IMR-90 (cell line): ENCODE results near the gene TBX10. TPM values are rescaled to one million over a fixed set of nuclear protein-coding genes. Genes with fewer than 3 reads are reported as not detected.

Experiments
- ATAC-seq: fragments of 200-7000 bp; cut with Tn5 transposase; 2 replicates; pipeline ENCODE4 v1.9.1; 2020; ENCODE audit warnings: low read depth, mild to moderate bottlenecking, moderate library complexity
- BruUV-seq: library from RNA; stranded (reverse); fragments of 400-500 nt; replicated peaks from 2 replicates; lab custom pipeline; 2021; lab: Mats Ljungman, UMichigan
- CTCF ChIA-PET: fragments of 300-600 bp; formaldehyde crosslinking; extraction: SDS; loops from one replicate; lab custom pipeline; 2021; ENCODE audit warnings: antibody characterized with exemption; lab: Yijun Ruan, JAX
- POLR2A ChIA-PET: fragments of 300-600 bp; sonication (Branson Sonifier 250); formaldehyde crosslinking; loops from one replicate; lab custom pipeline; 2022; ENCODE audit warnings: antibody characterized with exemption; ENCODE audit not compliant: unreplicated experiment; lab: Charles Lee
- DNase-seq: peaks from one replicate; pipeline ENCODE4 v3.0.0; 2013
- H2AFZ ChIP-seq: replicated peaks from 2 replicates; pipeline ENCODE3; 2013; ENCODE audit warnings: low read length, mild to moderate bottlenecking; ENCODE audit not compliant: poor library complexity
- H2AK5ac ChIP-seq: 2 replicates; pipeline ENCODE4 v1.6.1; 2013; ENCODE audit warnings: low read depth, low read length, inconsistent platforms
- H2AK9ac ChIP-seq: replicated peaks from 2 replicates; pipeline ENCODE3; 2013; ENCODE audit warnings: mild to moderate bottlenecking, low read depth, low read length, moderate library complexity; ENCODE audit not compliant: poor library complexity
- H2BK120ac ChIP-seq: 2 replicates; pipeline ENCODE4 v1.6.1; 2013; ENCODE audit warnings: low read depth, low read length, inconsistent platforms
- H2BK15ac ChIP-seq: 3 replicates; pipeline ENCODE4 v1.6.1; 2013; ENCODE audit warnings: low read depth, low read length, inconsistent platforms
- H2BK20ac ChIP-seq: 2 replicates; pipeline ENCODE4 v1.6.1; 2013; ENCODE audit warnings: low read depth, mild to moderate bottlenecking, inconsistent platforms, low read length, moderate library complexity
- H2BK5ac ChIP-seq: 2 replicates; pipeline ENCODE4 v1.6.1; 2013; ENCODE audit warnings: mild to moderate bottlenecking, low read depth, low read length, inconsistent platforms; ENCODE audit not compliant: poor library complexity, severe bottlenecking
- H3K14ac ChIP-seq: replicated peaks from 2 replicates; pipeline ENCODE4 v1.6.1; 2013; ENCODE audit warnings: low read depth, low read length, inconsistent platforms
- H3K18ac ChIP-seq: 2 replicates; pipeline ENCODE4 v1.6.1; 2013; ENCODE audit warnings: low read depth, low read length, control low read depth
- H3K23ac ChIP-seq: 2 replicates; pipeline ENCODE4 v1.6.1; 2013; ENCODE audit warnings: low read depth, low read length, inconsistent platforms
- H3K27ac ChIP-seq: 2 replicates; pipeline ENCODE4 v1.5.1; 2013; ENCODE audit warnings: mild to moderate bottlenecking, control low read depth, low read length; ENCODE audit not compliant: insufficient read depth
- H3K27me3 ChIP-seq: 2 replicates; pipeline ENCODE4 v1.6.1; 2013; ENCODE audit warnings: low read length; ENCODE audit not compliant: control insufficient read depth, insufficient read depth
- H3K36me3 ChIP-seq: 2 replicates; pipeline ENCODE4 v1.6.1; 2013; ENCODE audit warnings: low read length, mixed read lengths; ENCODE audit not compliant: control insufficient read depth, insufficient read depth
- H3K4ac ChIP-seq: 2 replicates; pipeline ENCODE4 v1.6.1; 2013; ENCODE audit warnings: low read depth, low read length, inconsistent platforms
- H3K4me1 ChIP-seq: 2 replicates; pipeline ENCODE4 v1.6.1; 2013; ENCODE audit warnings: low read length, mixed read lengths; ENCODE audit not compliant: control insufficient read depth, insufficient read depth
- H3K4me2 ChIP-seq: 2 replicates; pipeline ENCODE4 v1.6.1; 2013; ENCODE audit warnings: low read depth, mild to moderate bottlenecking, control low read depth, low read length, moderate library complexity
- H3K4me3 ChIP-seq: 2 replicates; pipeline ENCODE4 v1.5.1; 2013; ENCODE audit warnings: low read depth, mild to moderate bottlenecking, control low read depth, low read length, moderate library complexity; ENCODE audit not compliant: insufficient read depth
- H3K56ac ChIP-seq: 2 replicates; pipeline ENCODE4 v1.6.1; 2013; ENCODE audit warnings: low read length, inconsistent platforms; ENCODE audit not compliant: insufficient read depth; ENCODE audit errors: extremely low read depth
- H3K79me1 ChIP-seq, 2 experiments: 2 replicates each; pipeline ENCODE4 v1.6.1; 2013; ENCODE audit warnings: low read length in 2 of 2, inconsistent platforms in 1 of 2, low read depth in 1 of 2
- H3K9ac ChIP-seq: 2 replicates; pipeline ENCODE4 v1.6.1; 2013; ENCODE audit warnings: low read depth, low read length, control low read depth
- H3K9me1 ChIP-seq: 2 replicates; pipeline ENCODE4 v1.6.1; 2013; ENCODE audit warnings: low read length, inconsistent platforms; ENCODE audit not compliant: insufficient read depth
- H3K9me3 ChIP-seq: 2 replicates; pipeline ENCODE4 v1.6.1; 2013; ENCODE audit warnings: low read length; ENCODE audit not compliant: control insufficient read depth, insufficient read depth
- H4K20me1 ChIP-seq: 2 replicates; pipeline ENCODE4 v1.6.1; 2013; ENCODE audit warnings: low read length, inconsistent platforms; ENCODE audit not compliant: insufficient read depth
- H4K5ac ChIP-seq: 2 replicates; pipeline ENCODE4 v1.6.1; 2013; ENCODE audit warnings: mild to moderate bottlenecking, low read depth, low read length, control low read depth
- H4K8ac ChIP-seq, 2 experiments: 2 replicates each; pipeline ENCODE4 v1.6.1; 2013; ENCODE audit warnings: low read depth in 2 of 2, low read length in 2 of 2, control low read depth in 1 of 2, inconsistent platforms in 1 of 2
- H4K91ac ChIP-seq: 2 replicates; pipeline ENCODE4 v1.6.1; 2013; ENCODE audit warnings: low read depth, low read length, inconsistent platforms; ENCODE audit not compliant: insufficient read depth
- BHLHE40 ChIP-seq: fragments of 150-350 bp; IDR thresholded peaks from 2 replicates; pipeline ENCODE4 v1.6.1; 2016; ENCODE audit warnings: mild to moderate bottlenecking, low read depth, low read length
- MAZ ChIP-seq: IDR thresholded peaks from 2 replicates; pipeline ENCODE4 v1.6.1; 2012; ENCODE audit warnings: low read depth, mild to moderate bottlenecking, low read length, improper control_type of control experiment, moderate library complexity, borderline replicate concordance
- RCOR1 ChIP-seq: IDR thresholded peaks from 2 replicates; pipeline ENCODE4 v1.6.1; 2012; ENCODE audit warnings: mild to moderate bottlenecking, low read length, improper control_type of control experiment; ENCODE audit not compliant: insufficient replicate concordance
- WGBS, 2 experiments: methylation state at CpG; one replicate each; pipeline versions ENCODE4 v1.1.5 to v1.1.7; 2013; ENCODE audit warnings: missing lambda C conversion rate in 2 of 2; ENCODE audit not compliant: insufficient read length in 1 of 2; ENCODE audit errors: extremely low coverage in 2 of 2; 5-methylcytosine and 5-hydroxymethylcytosine counted together
- dilution Hi-C: fragments of 300-500 bp; cut with HindIII; formaldehyde crosslinking; loops from one replicate; pipeline ENCODE4 v1.14.3; 2018; ENCODE audit warnings: low sequenced_read_pairs; ENCODE audit not compliant: unreplicated experiment
- in situ Hi-C: fragments of 300-500 bp; cut with MboI; formaldehyde crosslinking; loops from 3 replicates; pipeline ENCODE4 v1.14.3; 2019; ENCODE audit warnings: low sequenced_read_pairs, inconsistent platforms, mixed read lengths
- intact Hi-C: fragments of 100-400 bp; cut with micrococcal nuclease; formaldehyde crosslinking; loops from 2 replicates; pipeline ENCODE4 v1.10.0; 2022
- polyA plus RNA-seq, 3 experiments: library from polyadenylated mRNA; depleted of rRNA; stranded (reverse); fragments of >200 nt; gene quantifications; 2 replicates each; pipeline ENCODE4 v1.2.3, GENCODE V29; 2012; ENCODE audit warnings: low replicate concordance in 1 of 3
- total RNA-seq: library from RNA; depleted of rRNA; stranded (reverse); fragments of >200 nt; gene quantifications from 2 replicates; pipeline ENCODE4 v1.2.3, GENCODE V29; 2012
- TF ChIP-seq, protein P1 (sequence below): fragments of 150-350 bp; IDR thresholded peaks from 2 replicates; pipeline ENCODE4 v1.6.1; 2016; ENCODE audit warnings: low read depth, mild to moderate bottlenecking, low read length, moderate library complexity, borderline replicate concordance

The TBX10 gene
- total and polyA plus RNA-seq, 2 of the 4 experiments (the other 2 are of a cell fraction), result not detected

DNA sequence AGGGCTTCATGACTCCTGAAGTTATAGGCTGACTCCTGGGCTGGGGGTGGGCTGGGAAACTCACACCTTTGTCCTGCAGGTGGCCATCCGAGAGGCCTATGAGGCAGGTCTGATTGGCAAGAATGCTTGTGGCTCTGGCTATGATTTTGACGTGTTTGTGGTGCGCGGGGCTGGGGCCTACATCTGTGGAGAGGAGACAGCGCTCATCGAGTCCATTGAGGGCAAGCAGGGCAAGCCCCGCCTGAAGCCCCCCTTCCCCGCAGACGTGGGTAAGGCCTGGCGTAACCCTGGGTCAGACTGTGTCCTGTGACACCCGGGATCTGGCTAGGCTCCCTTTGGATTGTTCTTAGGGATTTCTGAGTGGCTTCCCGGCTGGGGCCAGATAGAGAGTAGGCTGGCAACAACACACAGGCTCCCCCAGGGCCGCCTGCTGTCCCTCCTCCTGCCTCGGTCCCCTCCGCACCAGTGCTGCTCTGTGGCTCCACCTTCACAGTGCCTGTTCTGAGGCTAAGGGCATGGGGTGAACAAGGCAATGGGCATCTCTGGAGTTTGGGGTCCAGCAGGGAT lies 29.2 kb downstream of the TBX10 start:
- TF ChIP-seq BHLHE40, result no peak
- no peak for TF ChIP-seq RCOR1
- TF ChIP-seq, protein P1, sequence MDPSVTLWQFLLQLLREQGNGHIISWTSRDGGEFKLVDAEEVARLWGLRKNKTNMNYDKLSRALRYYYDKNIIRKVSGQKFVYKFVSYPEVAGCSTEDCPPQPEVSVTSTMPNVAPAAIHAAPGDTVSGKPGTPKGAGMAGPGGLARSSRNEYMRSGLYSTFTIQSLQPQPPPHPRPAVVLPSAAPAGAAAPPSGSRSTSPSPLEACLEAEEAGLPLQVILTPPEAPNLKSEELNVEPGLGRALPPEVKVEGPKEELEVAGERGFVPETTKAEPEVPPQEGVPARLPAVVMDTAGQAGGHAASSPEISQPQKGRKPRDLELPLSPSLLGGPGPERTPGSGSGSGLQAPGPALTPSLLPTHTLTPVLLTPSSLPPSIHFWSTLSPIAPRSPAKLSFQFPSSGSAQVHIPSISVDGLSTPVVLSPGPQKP, result no peak
- no peak for TF ChIP-seq MAZ
- in situ Hi-C loops (no loop called here), dilution Hi-C loops (no loop called here), intact Hi-C loops (no loop called here)
- H3K14ac ChIP-seq, result no peak overlapping the region
- ChIA-PET POLR2A (no interaction called here), CTCF (no interaction called here)
- no peak overlapping the region for H3K9ac ChIP-seq
- 88% methylated on average over 6 of the region's 15 CpGs; no CpG with 5 or more reads in 1 of the 2 experiments for WGBS, 2 experiments
- no peak overlapping the region for H3K4me2 ChIP-seq
- H3K4me1 ChIP-seq, result peaks cover 6% of the 10 kb centered on the region; the same call in 1 of the 2 replicates
- no peak overlapping the region for H2BK120ac ChIP-seq
- H2BK15ac ChIP-seq, result no peak overlapping the region
- no peak overlapping the region for H2AK9ac ChIP-seq
- no peak overlapping the region for H4K91ac ChIP-seq
- no peak overlapping the region for H3K56ac ChIP-seq
- H2BK20ac ChIP-seq, result no peak overlapping the region
- no TSS peak for BruUV-seq
- H4K5ac ChIP-seq, result no peak overlapping the region
- H3K36me3 ChIP-seq, result peaks cover 36% of the 10 kb centered on the region
- H3K4me3 ChIP-seq, result no peak overlapping the region
- H2AK5ac ChIP-seq, result no peak overlapping the region
- H3K79me1 ChIP-seq, result peaks cover 18 to 22% of the 10 kb centered on the region in 2 experiments
- no peak overlapping the region for H4K8ac ChIP-seq
- H4K20me1 ChIP-seq, result no peaks in the 10 kb centered on the region; the same call in 1 of the 2 replicates
- DNase-seq, result no peak
- no peak overlapping the region for H3K4ac ChIP-seq
- H3K27me3 ChIP-seq, result no peaks in the 10 kb centered on the region; the same call in 1 of the 2 replicates
- no peaks in the 10 kb centered on the region for H3K9me3 ChIP-seq
- no peak overlapping the region for H2BK5ac ChIP-seq
- no peak overlapping the region for H2AFZ ChIP-seq
- no peak overlapping the region for H3K23ac ChIP-seq
- ATAC-seq, result no peak
- H3K18ac ChIP-seq, result no peak overlapping the region
- no peak overlapping the region for H3K27ac ChIP-seq
- no peaks in the 10 kb centered on the region for H3K9me1 ChIP-seq
